Brain pericyte (primary cell): ENCODE data around the gene GHSR.

ENCODE experiments used
- DNase-seq: peaks from one replicate; pipeline ENCODE4 v3.0.0-alpha.2; 2012; ENCODE audit warnings: low read depth, low spot score

Gene GHSR

DNA sequence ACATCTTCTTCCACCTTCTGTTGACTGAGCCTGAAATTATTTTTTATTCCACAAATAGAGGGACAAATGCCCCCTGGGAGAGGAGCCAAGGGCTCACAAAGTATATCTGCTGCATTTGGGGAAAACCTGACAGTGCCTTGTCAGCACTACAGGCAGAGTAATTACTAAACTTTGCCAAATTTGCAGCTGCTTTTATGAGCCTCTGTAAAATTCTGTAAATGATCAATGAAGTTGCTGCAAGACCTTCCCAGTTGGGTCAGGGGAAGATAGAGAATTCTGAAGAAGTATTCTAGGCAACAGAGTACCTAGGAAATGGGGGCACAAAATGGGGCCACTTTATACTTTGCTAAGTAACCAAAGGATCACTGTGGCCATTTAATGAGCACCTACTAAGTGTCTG, 10.5 kb downstream of the GHSR start:
- DNase-seq = no peak

DNA sequence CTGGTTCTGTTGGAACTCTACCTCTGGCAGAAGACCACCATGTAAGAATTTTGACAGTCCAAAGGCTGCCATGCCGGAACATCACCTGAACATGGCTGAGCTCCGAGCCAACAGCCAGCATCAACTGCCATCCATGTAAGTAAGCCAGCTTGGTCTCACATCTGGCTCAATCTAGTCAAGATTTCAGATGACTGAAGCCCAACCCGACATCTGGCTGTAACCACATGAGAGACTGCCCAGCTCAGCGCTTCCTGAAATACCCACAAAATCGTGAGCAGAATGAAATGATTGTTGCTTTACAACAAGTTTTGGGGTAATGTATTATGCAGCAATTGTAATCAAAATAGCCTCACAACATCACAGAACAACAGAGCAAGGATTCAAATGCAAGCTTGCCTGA, 32.9 kb downstream of the GHSR start:
- DNase-seq = no peak

DNA sequence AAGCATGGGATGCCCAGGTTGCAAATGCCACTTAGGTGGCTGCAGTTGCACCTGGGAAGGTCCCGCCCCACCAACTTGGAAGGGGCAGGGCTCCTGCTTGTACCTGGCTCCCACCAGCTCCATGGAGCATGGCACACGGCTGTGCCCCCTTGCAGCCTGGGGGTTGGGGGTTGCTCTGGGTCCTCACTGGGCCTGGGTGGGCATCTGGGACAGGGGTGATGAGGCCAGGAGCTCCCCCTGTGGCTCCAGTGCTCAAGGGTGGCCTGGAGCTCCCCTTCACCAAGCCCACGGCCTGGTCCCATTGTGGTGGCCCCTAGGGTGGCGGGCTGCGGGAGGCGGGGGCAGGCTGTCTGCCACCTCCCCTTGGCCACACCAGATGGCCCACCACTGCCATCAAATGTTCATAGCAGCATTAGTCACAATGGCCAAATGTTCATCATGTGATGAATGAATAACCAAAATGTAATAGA, 36.7 kb downstream of the GHSR start:
- no peak for DNase-seq

DNA sequence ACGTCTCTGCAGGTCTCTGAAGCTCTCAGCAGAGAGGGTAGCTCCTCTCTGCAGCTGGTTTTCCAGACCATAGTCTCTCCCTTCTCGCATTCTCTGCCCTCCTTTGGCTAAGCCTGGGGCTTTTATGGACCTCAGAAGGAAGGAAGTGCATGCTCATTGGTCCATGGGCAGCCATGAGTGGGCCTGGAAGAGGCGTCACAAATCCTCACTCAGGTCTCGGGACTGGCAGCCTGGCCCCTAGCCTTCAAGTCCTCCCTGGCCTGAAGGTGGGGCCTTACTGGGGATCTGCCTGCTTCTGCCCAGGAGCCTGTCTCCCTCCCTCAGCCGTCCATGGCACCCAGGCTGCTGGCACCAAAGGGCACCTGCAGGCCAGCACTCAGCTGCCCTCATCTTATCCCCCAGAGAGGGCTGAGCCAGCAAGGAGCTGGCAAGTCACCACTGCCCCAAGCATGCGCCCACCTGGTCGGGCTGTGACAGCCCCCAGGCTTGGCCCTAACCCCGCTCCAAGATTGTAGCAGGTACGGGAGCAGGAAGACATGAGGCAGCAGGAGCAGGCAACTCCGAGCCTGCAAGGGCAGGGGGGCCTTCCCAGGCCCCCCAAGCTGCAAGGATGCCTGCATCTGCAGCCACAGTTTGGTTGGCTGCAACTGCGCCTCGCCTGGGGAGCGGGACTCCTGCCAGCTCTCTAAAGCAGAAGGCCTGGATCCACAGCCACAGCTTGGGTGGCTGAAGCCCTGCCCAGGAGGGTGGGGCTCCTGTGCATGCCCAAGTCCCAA, 37.4 kb downstream of the GHSR start:
- no peak for DNase-seq

DNA sequence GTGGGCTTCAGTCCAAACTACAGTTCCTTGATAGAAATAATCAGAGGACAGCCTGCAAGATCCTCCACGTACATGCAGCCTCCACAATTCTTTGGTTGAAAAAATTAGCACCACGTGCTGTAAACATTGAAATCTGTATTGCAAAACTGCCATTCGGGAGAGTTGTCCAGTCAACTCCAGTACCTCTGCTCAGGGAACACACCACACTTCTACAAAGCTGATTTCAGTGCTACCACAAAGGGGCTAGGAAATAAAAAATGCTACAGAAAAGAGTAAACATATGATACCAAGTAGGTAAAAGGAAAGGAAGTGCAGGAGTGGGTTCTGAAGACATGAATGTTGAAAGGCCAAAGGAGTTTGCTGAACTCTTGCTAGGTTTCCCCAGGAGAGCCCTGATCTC, 40.4 kb downstream of the GHSR start:
- no peak for DNase-seq

DNA sequence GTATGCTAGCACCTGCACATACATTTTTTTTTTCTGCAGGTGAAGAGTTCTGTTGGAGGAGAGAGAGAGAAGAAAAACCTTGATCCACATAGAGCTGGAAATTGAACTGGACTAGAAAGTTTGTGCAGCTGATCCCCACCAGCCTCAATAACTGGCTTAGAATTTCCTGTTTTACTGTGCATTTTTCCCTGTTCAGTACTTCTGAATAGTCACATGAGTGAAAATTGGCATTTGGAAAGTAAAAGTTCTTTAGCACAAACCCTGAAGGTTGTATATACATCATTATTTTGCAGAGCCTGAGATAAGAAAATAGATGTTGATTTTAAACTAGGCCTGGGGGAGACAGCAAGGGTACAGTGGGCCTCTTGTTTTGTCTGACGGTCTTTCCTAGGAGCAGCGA, 42.3 kb downstream of the GHSR start:
- no peak for DNase-seq

DNA sequence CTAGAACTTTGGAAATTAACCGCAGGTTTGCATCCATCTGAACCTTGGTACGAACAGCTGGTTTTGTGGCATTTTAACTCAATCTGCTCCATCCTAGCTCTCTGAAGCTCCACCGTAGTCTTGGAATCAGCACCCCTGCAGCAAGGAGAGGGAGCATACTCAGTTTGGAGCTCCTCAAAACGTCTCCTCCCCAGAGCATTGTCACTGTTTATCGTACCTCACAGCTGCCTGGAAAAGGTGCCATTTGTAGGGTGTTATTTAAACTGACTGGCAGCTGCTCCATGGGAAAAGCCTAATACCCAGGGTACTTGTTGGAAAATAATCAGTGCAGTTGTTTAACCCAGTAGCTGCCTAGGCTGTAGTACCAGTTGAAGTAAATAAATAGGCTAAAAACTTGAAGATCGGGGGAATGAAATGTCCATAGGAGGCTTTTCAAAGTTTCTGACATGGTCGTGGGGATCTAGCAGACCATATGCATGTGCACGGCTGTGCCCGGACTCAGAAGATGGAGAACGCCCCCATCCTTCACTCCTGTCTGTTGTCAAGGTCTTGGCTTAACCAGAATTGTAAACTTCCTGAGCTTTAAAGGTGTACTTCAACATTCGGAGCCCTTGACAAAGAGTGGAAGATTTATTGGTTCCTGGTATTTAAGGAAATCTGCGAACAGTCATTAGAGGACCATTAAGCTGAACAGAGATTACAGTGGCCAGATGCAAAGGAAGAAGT, 43.9 kb downstream of the GHSR start:
- DNase-seq = no peak

DNA sequence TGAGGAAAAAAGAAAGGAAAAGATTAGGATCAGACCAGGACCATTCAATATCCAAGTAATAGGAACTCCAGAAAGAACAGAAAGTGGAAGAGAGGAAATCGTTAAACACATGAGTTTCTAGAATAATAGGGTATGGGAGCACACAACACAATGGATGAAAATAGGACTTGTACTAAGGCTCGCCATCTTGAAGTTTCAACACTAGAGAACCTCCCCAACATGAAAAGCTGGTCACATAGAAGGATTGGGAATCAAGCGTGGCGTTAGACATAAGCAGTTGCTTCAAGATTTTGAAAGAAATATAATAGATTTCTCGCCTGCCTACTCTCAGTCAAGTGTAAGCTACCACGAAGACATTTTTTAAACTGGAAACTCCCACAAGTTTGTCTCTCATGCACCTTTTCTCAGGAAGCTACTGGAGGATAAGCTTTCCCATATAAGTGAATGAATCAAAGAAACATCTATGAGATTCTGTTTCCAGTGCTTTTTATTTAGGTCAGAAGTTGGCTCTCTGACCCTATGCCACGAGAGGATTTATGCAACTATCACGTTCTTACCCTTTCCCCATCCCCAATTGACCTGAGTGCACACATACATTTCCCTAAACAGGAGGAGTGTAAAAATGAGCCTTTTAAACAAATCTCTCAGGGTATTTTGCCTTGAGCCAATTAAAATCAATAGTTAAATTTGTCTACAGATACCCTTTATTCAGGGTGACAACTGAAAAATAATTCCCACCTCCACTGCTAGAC, 45.2 kb downstream of the GHSR start:
- DNase-seq = no peak

DNA sequence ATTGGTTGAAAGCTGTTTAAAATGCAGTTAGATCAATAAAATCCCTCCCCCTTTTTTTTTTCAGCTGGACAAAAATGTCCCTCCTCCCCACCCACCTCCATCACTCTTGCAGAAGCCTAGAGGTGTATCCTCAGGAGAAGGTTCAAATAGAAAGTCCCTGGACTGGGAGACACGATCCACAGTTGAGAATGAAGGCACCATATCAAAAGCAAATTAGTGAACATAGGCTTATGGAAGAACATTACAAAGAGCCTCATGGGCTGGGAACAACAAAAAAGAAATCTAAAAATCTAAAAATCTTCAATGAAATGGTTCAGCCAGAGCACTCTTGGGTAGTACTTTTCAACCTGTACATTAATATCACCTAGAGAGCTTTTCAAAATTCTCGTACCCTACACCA, 46.2 kb downstream of the GHSR start:
- DNase-seq = no peak

DNA sequence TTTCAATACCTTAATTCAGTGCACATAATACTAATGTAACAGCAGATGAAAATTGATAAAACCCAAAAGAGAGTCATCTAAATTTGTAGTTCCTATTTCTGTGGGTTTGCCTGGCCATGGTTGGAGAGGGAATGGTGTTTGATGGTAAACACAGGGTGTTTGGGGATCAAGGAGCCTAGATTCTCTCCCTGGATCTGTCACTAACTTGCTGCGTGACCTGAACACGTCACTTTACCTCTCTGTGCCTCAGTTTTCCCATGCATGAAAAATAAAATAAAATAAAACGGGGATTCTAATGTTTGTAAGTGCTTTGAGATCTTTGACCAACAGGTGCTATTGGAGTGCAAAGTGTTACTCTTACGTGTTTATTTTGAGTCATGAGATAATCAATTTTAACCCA, 49.8 kb downstream of the GHSR start:
- no peak for DNase-seq

DNA sequence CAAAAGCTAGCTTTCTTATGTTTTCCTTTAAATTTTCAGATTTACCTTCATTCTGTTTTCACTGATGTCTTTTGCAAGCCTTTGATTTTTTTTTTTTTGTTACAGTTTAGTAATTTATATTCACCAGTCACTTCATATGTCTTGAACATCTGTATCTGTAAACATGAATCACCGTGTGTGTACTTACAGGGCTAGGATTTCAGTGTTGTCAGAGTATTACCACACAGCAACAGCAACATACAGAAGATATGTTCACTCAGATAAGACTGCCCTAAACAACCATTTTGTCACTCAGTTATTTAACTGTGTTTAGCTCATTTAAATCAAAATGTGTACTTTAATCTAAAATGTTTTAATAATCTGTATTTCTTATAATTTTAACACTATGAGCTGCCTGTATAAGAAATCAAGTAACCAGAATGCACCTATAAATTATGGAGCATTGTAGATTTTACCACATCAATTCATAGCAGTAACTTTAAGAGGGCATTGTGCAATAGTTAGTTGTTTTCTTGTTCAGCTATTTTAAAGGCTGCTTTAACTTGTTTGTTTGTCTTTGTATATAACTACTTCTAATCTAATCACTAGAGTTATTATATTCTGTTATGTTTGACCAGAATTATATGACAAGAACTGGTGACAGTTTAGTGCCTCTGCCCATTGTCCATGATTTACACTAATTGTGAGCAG, 50.4 kb downstream of the GHSR start:
- DNase-seq = no peak

DNA sequence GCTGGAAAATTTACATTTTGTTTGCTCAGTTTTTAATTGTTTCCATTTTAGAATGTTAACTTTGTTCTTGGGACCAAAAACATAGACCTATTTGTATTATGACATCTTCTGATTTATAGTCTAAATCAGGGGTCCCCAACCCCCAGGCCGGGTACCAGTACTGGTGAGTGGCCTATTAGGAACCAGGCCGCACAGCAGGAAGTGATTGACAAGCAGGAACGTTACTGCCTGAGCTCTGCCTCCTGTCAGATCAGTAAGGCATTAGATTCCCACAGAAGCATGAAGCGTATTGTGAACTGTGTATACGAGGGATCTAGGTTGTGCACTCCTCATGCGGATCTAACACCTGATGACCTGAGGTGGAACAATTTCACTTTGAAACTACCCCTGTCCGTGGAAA, 51.9 kb downstream of the GHSR start:
- DNase-seq = no peak

DNA sequence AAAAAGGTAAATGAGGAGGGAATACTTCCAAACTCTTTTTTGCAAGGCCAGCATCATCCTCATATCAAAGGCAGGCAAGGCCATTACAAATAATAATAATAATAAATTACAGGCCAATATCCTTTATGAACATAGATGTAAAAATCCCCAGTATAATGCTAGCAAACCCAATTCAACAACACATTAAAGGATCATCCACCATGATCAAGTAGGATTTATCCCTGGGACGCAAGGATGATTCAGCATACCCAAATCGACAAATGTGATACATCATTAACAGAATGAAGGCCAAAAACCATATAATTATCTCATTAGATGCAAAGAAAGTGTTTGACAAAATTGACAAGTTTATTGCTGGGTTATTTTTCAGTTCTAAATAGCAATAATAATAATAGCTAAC, 53.6 kb downstream of the GHSR start:
- no peak for DNase-seq
